Spinal cord (tissue), 10 donors: ENCODE data around the gene UBE4B. TPM values are rescaled to one million over a fixed set of nuclear protein-coding genes. Genes with fewer than 3 reads are reported as not detected.

Experiments used
- DNase-seq, 6 donors: peaks; one replicate each; pipeline versions ENCODE4 v3.0.0 to v3.0.0-alpha.2; 2013 to 2015; ENCODE audit warnings: low spot score in 6 of 6, low read depth in 4 of 6
- H3K27ac ChIP-seq: one replicate; pipeline ENCODE4 v1.5.1; 2013; ENCODE audit warnings: low read depth, low read length, control low read depth
- H3K27me3 ChIP-seq: one replicate; pipeline ENCODE4 v1.6.1; 2013; ENCODE audit warnings: low read length; ENCODE audit not compliant: control insufficient read depth, insufficient read depth
- H3K36me3 ChIP-seq: one replicate; pipeline ENCODE4 v1.6.1; 2013; ENCODE audit warnings: low read length; ENCODE audit not compliant: control insufficient read depth, insufficient read depth
- H3K4me1 ChIP-seq: one replicate; pipeline ENCODE4 v1.6.1; 2013; ENCODE audit warnings: low read length; ENCODE audit not compliant: control insufficient read depth, insufficient read depth
- H3K4me3 ChIP-seq: one replicate; pipeline ENCODE4 v1.5.1; 2013; ENCODE audit warnings: low read depth, low read length, control low read depth
- H3K9me3 ChIP-seq: one replicate; pipeline ENCODE4 v1.6.1; 2013; ENCODE audit warnings: low read length; ENCODE audit not compliant: control insufficient read depth, insufficient read depth
- WGBS: methylation state at CpG from one replicate; pipeline ENCODE4 v1.1.5; 2013; ENCODE audit warnings: missing lambda C conversion rate; ENCODE audit not compliant: insufficient coverage; 5-methylcytosine and 5-hydroxymethylcytosine counted together
- polyA plus RNA-seq, 2 donors: library from polyadenylated mRNA; unstranded; fragments of 120-200 nt; gene quantifications; one replicate each; pipeline ENCODE4 v1.2.1, GENCODE V29; 2013; ENCODE audit not compliant: insufficient read length in 2 of 2
- total RNA-seq, 2 donors: library from RNA; depleted of rRNA in 1 of 2; stranded (reverse); fragments of 120-200 nt in 1 of 2; fragments of >200 nt in 1 of 2; gene quantifications; one replicate each; pipeline versions ENCODE4 v1.2.3 to v1.2.4, GENCODE V29; 2013 to 2014
- donor health status: healthy.

Gene UBE4B
- total and polyA plus RNA-seq, 4 donors, result 35.4 to 47.6 (median 39.3) TPM

DNA sequence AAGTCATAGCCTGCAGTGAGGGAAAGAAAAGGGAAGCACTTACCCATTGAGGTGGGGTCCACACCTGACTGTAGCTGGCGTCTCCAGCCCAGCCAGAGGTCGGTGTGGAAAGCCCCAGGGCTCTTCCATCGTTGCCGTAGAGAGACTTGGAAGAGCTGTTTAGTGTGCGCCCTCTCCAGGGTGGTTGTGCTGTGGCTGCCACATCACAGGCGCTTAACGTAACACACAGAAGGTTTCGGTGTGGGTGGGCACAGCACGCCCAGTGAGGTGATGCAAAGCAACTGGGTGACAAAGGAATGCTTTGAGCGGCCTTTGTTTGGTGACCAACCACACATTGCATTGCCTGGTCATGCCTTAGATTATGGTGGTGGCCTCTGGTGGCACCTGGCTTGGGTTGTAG, 140.8 kb downstream of the UBE4B start:
- Histone ChIP-seq H3K4me1 (peaks cover 11% of the 10 kb centered on the region), H3K36me3 (peaks cover 28% of the 10 kb centered on the region), H3K9me3 (peaks cover 2% of the 10 kb centered on the region), H3K27me3 (no peaks in the 10 kb centered on the region), H3K4me3 (no peak overlapping the region), H3K27ac (no peak overlapping the region)
- 96% methylated on average over 10 of the region's 10 CpGs for WGBS
- DNase-seq, result no peak

GRCh38 chr1:10177876-10178275, 145.1 kb downstream of the UBE4B start:
- peaks cover 2% of the 10 kb centered on the region for H3K9me3 ChIP-seq
- H3K4me1 ChIP-seq, result peaks cover 22% of the 10 kb centered on the region
- no peak overlapping the region for H3K4me3 ChIP-seq
- H3K36me3 ChIP-seq, result peaks cover 15% of the 10 kb centered on the region
- DNase-seq, result peak in 1 of 6 donors; percentile 51
- 27% methylated on average over 4 of the region's 5 CpGs for WGBS
- H3K27ac ChIP-seq, result no peak overlapping the region
- H3K27me3 ChIP-seq, result no peaks in the 10 kb centered on the region

DNA sequence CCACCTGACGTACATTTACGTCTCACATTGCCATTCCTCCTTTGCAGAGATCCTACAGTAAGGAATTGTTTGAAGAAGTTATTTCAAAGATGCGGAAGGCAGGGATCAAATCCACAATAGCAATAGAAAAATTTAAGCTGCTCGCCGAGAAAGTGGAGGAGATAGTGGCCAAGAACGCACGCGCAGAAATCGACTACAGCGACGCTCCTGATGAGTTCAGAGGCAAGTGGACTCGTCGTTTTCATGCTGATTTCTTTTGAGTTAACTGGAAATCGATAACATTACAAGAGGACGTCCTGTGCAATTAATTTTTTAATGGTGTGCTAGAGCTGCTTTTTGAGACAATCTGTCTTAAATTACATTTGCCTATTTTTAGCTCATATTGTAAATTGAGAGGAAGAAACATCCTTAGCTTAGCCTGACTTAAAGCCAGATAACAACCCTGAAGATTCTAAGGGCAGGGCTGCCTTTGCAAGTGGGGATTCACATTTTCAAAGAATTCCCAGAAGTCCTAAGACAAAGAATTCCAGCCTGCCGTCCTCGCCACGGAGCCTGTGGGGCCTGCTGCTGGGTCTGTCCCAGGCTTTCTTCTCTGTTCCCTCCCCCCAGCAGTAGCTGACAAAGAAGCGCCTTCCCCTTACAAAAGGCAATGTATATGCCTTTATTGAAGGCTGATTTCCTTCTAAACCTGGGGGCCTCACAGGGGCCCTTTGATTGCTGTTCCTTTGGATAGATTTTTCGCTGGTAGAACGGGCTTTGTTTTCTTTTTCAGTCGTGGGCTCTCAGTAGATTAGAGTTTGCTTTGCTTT, 146.0 kb downstream of the UBE4B start:
- no peak overlapping the region for H3K4me3 ChIP-seq
- WGBS, result 23% methylated on average over 15 of the region's 22 CpGs
- H3K4me1 ChIP-seq, result peaks cover 22% of the 10 kb centered on the region
- peak overlapping the region; percentile 93 for H3K27ac ChIP-seq
- H3K9me3 ChIP-seq, result peaks cover 2% of the 10 kb centered on the region
- peaks cover 10% of the 10 kb centered on the region for H3K36me3 ChIP-seq
- no peaks in the 10 kb centered on the region for H3K27me3 ChIP-seq
- DNase-seq, result peak in 2 of 6 donors; percentile 79 to 88

DNA sequence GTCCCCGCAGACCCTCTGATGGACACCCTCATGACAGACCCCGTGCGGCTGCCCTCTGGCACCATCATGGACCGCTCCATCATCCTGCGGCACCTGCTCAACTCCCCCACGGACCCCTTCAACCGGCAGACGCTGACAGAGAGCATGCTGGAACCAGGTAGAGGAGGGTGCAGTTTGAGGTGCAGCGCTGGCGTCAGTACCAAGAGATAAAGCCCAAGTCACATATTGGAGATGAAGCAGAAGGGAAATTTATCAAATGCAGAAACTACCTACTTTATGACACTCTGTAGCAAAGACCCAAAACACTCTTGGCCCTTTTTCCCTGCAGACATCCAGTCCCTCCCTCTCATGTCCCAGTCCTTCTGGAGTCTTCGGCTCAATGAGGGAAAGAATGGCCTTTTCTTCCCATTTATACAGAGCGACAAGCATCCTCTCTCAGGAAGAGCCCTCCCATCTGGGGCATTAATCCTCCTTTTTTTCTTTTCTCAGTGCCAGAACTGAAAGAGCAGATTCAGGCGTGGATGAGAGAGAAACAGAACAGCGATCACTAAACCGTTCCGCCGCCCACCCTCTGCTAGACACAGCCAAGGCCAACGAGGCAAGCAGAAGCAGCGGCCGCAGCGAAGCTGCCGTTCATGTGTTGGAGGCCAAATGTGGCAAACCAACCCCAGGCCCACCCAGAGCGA, 146.8 kb downstream of the UBE4B start:
- Histone ChIP-seq H3K36me3 (peaks cover 7% of the 10 kb centered on the region), H3K27ac (peak overlapping the region; percentile 93), H3K4me1 (peaks cover 22% of the 10 kb centered on the region), H3K4me3 (peak overlapping the region; percentile 6), H3K9me3 (peaks cover 2% of the 10 kb centered on the region), H3K27me3 (no peaks in the 10 kb centered on the region)
- peak; percentile 51 to 92 (median 64) for DNase-seq
- WGBS, result 12% methylated on average over 13 of the region's 23 CpGs

DNA sequence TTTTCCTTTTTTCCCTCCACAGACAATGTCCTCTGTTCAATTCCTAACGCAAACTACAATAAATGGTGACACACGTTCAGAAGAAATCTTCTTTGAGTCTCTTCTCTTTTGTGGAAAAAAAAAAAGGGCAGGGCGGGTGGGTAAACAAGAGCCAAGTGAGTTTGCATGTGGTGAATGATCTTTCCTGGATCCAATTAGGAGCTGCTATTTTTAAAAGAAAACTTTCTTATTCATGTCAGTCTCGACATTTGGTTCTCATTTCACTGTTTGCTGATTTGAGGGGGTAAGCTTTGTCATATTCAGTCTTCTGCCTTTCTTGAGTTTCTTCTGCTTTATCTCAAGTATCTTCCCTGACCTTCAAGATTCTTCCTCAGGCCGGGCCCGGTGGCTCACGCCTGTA, 148.4 kb downstream of the UBE4B start:
- Histone ChIP-seq H3K36me3 (peaks cover 3% of the 10 kb centered on the region), H3K27me3 (no peaks in the 10 kb centered on the region), H3K4me1 (peaks cover 22% of the 10 kb centered on the region), H3K4me3 (no peak overlapping the region), H3K9me3 (no peaks in the 10 kb centered on the region), H3K27ac (peak overlapping the region; percentile 93)
- no CpG with 5 or more reads among the region's 7 CpGs for WGBS
- no peak for DNase-seq

GRCh38 chr1:10185759-10186158, 153.0 kb downstream of the UBE4B start:
- H3K9me3 ChIP-seq, result no peaks in the 10 kb centered on the region
- H3K36me3 ChIP-seq, result peaks cover 3% of the 10 kb centered on the region
- 80% methylated on average over 2 of the region's 2 CpGs for WGBS
- DNase-seq, result no peak
- no peaks in the 10 kb centered on the region for H3K4me1 ChIP-seq
- H3K27ac ChIP-seq, result no peak overlapping the region
- H3K4me3 ChIP-seq, result no peak overlapping the region
- no peaks in the 10 kb centered on the region for H3K27me3 ChIP-seq

- H3K4me3 ChIP-seq, result no peak overlapping the region
- DNase-seq, result no peak
- no peak overlapping the region for H3K27ac ChIP-seq
- H3K9me3 ChIP-seq, result no peaks in the 10 kb centered on the region
- no peaks in the 10 kb centered on the region for H3K27me3 ChIP-seq
- no peaks in the 10 kb centered on the region for H3K4me1 ChIP-seq
- H3K36me3 ChIP-seq, result peaks cover 1% of the 10 kb centered on the region
- 97% methylated on average over 5 of the region's 12 CpGs for whole genome bisulfite sequencing
These were observed 153.7 kb downstream of the UBE4B start for GRCh38 chr1:10186331-10187025.

GRCh38 chr1:10187026-10187334, 154.2 kb downstream of the UBE4B start:
- Histone ChIP-seq H3K27me3 (no peaks in the 10 kb centered on the region), H3K4me3 (no peak overlapping the region), H3K36me3 (no peaks in the 10 kb centered on the region), H3K27ac (no peak overlapping the region), H3K9me3 (no peaks in the 10 kb centered on the region), H3K4me1 (no peaks in the 10 kb centered on the region)
- WGBS, result no CpG with 5 or more reads among the region's 4 CpGs
- no peak for DNase-seq

DNA sequence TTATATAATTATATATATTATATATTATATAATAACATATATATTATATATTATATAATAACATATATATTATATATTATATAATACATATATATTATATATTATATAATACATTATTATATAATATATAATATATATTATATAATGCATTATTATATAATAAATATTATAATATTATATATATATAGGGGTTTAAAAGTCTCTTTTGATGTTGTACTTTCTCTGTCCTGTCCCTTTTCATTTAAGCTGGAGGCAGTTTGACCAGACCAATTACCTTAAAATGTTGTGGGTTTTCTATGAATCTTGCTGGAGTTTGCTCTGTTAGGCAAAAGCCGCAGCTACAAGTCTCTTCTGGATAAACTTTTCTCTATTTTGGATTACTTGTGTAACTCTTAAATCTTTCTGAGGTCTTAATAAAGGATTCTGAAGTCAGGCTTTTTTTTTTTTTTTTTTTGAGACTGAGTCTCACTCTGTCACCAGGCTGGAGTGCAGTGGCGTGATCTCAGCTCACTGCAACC, 155.4 kb downstream of the UBE4B start:
- no peaks in the 10 kb centered on the region for H3K36me3 ChIP-seq
- H3K4me1 ChIP-seq, result no peaks in the 10 kb centered on the region
- no peaks in the 10 kb centered on the region for H3K27me3 ChIP-seq
- WGBS, result no CpG with 5 or more reads among the region's 2 CpGs
- H3K27ac ChIP-seq, result no peak overlapping the region
- no peak for DNase-seq
- H3K4me3 ChIP-seq, result no peak overlapping the region
- no peaks in the 10 kb centered on the region for H3K9me3 ChIP-seq
